Hematopoietic multipotent progenitor cell treated with erythropoietin and hydrocortisone succinate and interleukin-3 and kit ligand, for 4 days (in vitro differentiated cells): ENCODE data around the gene MOK.
A peak's percentile ranks its signal among the peaks of the same experiment; 100 is the strongest.

Source experiments
- DNase-seq: peaks from one replicate; pipeline ENCODE4 v3.0.0-alpha.2; 2015

MOK gene

DNA sequence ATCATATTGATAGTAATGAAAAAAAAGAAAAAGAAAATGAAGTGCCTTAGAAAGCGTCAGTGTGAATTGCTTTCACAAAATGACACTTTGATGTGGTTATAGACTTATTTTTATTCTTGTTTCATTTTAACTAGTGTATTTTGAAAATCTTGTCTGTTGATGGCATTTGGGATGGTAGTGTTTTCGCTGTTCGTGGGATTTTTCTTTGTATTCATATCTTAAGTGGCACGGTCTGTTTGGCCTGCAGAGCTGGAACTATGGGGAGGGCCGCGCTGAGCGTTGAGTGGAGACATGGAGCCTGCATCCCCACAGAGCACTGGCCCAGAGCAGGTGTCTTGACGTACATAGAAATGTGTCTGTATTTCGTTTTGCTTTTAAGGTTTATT, 103.6 kb downstream of the MOK start:
- no peak for DNase-seq

DNA sequence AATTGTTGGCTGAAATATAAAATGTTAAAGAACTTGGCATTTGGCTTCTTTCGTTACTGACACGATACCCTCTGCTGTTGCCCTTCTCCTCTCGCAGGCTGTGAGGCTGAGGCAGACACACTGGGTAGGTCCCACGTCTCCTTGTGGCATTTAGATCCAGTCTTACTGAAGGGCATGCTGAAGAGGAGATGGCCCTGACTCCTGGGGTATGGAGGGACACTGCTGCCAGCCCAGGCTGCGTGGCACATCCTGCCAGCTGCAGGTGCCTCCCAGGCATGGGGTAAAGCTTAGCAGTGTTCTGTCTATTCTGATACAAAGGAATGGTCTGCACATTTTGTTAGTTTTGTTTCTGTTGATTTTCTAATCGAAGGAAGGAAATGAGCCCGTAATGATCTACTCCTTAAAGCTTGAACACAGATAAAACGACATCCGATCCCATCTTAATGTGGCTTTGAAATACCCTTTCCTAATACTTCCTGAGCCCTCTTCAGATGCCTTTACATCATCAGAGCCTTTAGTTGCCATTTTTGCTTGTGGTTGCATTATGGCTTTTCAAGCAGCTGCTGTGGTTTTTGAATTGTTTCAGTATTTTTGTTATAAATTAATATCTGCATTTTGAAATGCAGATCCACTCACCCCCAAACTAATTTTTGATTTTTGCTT, 104.1 kb downstream of the MOK start:
- peak; percentile 58 for DNase-seq

DNA sequence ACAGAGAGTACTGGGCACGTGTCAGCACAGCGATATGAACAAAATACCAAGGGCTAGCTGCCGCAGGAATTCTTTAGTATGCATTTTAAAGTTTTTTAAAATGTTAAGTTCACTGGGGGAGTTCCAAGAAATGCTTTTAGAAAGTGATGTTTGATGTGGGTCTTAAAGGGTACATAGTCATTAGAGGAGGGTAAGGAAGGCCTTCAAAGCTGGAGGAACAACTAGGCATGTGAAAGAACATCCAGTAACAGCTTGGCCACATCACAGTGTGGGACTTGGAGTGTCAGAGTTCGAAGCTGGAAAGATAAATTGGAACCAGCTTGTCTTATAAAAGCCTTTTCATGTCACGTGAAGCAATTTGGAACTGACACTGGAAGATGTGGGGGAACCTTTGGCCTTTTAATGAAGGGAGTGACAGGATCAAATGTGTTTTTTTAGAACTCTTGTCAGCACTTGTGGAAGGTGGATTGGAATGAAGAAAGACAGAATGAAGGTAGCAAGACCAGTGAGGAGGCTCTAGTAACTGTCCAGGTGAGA, 107.6 kb downstream of the MOK start:
- no peak for DNase-seq

DNA sequence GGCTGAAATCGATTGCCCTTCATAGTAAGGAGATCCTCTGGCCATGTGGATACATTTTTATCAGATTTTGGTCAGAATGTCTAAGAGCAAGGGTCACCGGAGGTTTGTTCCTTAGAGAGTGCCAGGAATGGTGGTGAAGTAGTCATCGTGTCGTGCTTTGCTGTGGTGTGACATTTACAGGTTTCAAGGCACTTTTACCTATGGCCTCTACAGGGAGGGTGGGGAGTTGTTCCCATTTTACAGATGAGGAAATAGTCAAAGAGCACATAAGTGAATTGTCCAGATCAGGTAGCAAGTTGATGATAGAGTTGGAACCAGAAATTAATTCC, 108.1 kb downstream of the MOK start:
- DNase-seq = no peak

DNA sequence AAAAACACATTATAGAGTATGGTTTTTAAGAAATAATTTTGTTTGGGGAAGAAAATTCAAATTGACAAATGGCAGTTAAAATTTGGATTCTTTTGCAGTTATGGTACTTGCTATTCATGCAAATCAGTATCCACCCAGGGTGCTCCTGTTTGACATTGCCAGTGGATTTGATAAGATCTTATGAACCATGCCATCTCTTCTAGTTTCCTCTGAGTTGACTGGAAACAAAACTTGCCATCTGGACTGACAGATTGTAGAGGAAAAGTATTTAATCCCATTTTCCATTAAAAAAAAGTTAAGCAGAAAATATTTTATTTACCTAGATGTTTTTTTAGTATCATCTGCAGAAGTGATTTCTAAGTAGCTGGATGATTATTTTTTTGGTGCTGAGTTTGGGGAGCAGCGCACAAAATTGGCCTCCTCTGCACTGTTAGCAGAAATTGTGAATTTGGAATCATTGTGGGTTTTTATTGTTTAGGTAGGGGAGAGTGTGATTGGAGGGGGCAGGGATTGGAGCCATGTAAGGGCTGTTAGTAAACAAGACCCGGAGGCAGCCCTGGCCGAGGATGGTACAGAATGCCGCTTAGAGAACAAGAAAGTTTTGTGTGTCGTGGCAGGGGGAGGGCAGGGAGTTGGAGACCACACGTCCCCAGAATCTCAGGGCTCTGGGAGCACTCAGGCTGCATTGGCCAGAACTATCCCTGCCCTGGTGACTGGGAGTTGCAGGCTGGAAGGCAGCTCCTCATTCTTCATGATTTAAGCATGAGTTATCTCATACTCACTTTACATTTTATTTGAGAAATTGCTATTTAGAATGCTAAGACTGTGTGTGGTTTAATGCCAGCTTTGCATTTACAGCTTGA, 108.7 kb downstream of the MOK start:
- no peak for DNase-seq

DNA sequence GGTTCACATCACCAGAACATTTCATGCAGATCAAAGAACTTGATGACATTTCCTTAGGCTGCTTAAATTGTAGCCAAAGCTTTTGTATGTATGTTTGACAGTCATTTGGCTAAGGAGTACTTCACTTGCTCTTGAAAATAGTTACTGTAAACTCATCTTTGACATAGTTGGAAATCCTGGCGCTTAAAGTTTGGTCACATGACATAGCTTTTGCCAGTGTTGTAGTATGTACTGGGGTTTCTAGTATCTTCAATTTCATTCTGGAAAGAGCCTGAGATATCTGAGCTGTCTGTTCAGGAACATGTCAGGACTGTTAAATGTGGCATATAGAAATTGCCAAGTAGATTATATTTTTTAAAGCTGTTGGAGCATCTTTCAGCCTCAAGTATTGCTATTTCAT, 109.5 kb downstream of the MOK start:
- DNase-seq = no peak

DNA sequence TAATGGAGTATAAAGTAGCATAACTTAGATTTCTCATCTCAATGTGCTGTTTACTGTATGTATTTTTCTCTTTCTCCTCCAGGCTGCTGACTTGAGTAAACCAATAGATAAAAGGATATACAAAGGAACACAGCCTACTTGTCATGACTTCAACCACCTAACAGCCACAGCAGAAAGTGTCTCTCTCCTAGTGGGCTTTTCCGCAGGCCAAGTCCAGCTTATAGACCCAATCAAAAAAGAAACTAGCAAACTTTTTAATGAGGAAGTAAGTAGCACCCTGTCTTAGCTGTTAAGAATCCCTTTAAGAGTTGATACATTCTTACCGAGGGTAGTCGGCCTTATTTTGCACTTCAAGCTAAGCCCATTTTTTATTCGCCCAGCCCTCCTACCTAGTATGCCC, 110.1 kb downstream of the MOK start:
- no peak for DNase-seq

DNA sequence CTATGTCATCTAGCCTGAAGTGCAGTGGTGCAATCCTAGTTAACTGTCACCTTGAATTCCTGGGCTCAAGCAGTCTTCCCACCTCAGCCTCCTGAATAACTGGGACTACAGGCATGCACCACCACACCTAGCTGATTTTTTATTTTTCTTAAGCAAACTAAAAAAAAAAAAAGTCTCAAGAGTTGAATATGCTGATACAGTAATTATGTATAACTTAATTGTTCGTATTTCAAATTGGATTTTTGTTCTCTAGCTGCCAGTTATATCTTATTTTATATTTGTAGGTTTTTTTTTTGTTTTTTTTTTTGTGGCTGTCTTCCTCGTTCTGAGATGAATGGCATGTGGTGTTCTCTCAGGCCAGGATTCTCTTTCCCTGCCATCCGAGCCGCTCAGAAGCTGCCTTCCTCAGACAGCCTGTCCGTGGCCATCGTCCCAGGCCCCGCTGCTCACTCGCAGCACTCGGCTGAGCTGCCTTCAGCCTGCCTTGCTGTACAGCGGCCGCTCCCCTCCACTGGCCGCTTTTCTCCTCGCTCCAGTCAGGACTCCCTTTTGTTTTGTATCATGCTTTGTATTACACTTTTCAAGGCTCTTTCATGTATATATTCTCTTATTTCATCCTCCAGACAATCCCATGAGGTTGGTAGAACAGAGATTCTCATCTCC, 112.0 kb downstream of the MOK start:
- no peak for DNase-seq

DNA sequence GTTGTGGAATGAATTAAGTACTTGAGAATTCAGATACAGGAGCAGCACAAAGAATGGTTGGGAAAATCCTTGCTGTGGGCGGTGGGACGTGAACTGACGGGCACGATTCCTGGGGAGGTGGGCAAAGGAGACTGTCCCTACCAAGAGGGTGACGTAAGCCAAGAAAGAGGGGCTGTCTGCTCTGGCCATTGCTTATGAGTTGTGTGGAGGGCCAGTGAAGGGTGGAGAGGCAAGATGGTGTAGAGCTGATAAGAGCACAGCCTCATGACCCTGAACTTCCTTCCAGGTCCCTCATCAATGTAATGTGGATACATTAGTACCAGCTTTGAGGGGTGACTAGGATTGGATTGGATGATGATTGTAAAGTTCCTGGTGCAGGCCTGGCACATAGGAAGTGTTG, 115.1 kb downstream of the MOK start:
- DNase-seq = peak; percentile 47

DNA sequence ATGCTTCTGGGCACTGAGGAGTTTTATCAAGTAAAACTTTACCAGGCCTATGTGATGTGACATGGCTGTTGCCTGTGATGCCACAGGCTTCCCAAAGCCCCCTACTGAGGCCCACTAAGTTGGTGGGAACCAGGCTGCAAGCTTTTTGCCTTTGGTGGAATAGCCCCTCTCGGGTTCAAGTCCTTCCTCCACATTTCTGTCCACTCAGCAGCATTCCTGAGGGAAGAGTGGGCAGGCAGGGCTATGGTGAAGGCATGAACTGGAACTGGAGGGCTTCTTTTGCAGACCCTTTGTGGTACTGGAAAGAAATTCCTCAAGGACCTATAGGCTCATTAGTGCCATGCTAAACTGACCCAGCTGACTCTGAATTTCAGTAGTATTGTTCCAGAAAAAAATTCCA, 116.8 kb downstream of the MOK start:
- no peak for DNase-seq

DNA sequence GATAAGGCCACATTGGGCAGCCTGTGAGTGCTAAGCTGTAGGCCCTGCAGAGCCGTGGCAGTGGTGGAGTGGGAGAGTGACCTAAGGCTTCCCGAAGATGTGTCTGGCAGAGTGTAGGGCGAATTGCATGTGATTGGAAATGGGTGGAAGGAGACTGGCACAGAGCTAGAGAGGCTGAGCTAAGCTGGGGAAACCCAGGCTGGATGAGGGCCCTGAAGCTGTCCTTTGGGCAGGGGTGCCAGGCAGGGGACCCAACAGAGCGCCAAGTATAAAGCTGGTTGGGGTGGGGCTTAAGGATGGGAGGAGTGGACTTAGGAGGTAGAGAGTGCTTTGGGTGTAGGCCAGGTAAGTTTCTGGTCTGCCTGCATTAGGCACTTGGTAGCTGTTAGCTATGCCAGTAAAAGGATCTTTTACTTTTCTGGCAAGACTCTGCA, 117.4 kb downstream of the MOK start:
- DNase-seq = no peak

DNA sequence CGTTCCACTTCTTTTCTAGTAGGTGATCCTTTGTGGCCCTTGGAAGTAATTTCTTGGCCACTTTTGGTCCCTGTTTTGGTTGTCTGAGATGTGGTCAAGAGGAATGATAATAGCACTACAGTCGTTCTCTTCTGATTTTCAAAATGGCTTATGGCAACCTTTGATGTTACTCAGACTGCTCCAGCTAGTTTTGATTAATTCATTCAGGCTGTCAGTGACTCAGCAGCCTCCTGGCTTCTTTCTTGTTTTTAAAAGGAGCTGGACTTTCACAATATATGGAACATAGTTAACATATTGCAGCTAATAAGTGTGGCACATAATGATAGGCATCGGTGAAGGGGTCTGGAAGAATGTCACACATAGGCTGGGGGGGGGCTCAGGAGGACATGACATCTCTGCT, 117.9 kb downstream of the MOK start:
- peak; percentile 34 for DNase-seq

DNA sequence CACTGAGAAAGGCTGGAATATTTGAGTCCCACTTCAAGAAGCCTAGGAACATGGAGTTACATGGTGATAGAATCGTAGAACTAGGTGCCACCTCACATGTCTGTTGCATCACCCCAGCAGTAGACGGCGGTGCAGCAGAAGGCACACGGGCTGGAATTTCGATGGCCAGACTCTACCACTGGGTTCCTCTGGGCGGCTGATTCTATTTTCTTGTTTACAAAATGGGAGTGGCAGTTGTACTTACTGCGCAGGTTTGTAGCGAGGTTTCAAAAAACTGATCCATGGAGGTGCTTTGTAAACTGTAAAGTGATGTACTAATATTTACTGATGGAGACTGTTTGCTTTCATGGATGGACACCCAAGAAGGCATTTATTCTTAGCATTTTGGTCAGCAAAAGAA, 119.6 kb downstream of the MOK start:
- no peak for DNase-seq

DNA sequence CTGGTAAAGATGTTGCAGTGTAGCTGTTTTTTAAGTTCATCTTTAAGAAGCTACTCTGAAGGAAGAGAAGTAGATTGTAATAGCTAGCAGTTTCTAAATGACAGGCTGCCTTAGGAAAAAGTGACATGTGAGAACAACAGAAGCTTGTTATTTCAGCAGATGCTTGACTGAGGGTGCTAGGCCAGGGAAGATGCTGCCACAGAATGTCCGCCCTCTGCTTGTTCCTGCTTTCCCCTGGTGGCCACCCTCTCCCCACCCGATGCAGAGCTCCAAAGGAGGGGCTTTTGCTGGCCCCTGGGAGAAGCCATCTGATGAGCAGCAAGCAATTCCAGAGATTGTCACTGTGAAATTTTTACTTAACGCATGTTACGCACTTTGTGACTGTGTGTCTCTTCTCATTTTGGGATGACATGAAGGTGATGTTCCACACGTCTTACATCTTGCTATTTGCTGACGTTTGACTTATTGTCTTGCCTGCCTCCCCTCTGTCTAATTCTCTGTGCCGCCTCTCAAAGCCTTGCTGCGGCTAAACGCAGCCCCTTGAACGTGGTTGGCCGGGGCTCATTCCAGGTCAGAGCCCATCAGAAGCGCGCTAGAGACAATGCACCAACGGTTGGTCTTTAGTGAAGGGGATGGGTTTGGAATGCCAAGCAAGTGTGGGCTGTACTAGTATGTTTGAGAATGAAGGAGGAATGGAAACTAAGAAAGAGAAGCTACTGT, 120.5 kb downstream of the MOK start:
- no peak for DNase-seq

DNA sequence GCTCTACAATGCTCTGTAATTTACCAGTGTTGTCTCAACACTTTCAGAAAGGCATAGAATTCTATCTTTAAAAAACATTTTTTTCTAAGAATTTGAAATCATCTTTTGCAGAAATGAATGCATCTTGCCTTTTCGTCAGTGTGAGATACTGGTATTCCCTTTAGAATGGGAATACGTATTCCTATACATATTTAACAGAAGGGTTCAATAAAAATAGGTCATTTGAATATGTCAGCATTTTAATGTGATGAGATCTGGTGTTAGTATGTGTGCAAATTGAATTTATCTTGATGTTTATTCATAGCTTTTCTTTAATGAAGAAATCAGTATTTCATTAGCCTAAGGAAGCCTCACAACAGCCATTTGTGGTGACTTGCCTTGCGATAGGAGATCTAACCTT, 121.1 kb downstream of the MOK start:
- no peak for DNase-seq

DNA sequence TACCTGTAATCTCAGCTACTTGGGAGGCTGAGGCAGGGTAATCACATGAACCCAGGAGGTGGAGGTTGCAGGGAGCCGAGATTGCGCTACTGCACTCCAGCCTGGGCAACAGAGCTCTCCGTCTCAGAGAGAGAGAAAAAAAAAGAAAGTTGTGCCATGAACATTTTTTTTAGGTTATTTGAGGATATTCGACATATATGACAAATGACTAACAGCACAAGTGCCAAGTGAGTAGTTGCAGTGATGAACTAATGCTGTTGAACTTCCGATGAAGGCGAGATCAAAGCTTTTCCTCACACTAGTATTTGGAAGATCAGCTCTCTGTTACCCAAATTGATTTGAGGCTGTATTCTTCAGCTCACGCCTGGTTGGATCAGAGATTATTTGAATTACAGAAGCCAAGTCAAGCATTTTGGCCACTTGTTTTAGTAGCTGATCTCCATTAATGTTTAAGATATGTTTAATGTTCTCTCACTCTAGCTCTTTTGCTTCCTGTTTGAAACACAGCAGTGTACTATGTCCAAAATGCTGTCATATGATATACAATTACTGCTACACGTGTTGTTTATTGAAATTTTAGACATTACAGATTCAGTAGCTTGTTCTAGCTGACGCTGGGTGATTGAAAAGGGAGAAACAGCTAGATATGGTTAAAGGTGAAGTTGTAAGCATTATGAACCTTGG, 121.9 kb downstream of the MOK start:
- DNase-seq = no peak

DNA sequence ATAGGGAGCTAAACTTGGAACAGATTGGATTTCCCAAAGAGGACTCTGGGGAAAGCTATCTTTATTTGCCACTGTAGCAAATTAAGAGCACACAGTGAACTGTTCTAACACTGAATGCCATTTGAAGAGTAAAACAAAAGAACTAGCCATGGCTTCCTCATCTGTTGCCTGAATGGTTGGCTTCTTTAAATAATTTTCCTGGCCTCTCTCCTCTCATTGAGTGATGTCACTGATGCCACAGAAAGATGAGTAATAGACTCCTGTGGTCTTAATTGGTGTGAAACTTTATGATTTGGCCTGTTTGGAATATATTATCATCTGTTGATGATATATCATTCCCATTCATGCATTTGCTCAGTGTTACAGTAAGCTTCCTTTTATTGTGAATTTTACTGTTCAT, 122.8 kb downstream of the MOK start:
- peak; percentile 25 for DNase-seq

DNA sequence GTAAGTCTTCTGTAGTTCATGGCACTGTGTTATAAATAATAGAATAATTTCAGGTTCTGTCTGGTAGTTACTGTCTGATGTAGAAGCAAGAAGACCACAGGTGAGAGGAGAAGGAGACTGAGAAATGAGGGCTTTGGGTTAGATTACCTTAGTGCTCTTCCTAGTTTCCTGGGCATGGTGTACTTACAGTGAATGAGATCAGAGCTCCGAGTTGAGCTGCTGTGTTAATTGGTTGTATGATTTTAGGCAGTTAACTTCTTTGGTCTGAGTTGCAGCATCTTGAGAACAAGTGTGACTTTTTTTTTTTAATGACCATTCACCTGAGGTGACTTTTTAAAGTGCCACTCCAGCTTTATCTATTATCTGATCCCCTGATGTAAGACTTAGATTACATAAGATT, 123.8 kb downstream of the MOK start:
- no peak for DNase-seq

DNA sequence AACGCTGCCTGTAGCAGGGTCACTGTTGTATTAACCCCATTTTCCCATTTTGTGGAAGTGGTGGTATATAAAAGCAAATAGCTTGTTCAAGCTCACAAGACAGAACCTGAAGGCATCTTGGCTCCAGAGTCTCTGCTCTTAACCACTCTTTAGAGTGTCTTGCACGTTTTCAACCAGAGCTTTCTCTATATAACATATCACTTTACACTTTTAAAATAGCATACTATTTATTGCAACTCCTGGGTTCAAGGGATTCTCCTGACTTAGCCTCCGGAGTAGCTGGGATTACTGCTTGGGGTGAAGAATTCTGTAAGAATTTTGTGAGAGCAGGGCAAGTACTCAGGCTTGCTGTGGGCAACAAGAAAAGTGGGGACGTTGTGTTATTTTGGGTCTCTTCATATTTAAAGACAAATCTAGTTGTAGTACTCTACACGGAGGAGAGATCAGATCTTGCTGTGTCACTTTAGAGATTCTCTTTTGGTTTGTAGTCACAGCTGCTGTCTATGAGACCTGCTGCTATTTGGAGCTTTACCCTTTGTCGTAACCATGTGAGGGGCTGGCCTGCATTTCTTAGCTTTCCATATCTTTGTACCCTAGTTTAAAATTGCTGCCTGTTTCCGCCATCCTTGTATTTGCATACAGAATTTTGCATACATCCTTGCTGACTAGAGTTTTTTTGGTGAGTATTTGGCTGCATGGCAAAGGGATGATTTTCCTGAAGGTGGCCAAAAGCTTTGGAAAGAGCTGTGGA, 124.5 kb downstream of the MOK start:
- peak; percentile 25 for DNase-seq
